ENCODE data around the gene LHFPL6. TPM values are rescaled to one million over a fixed set of nuclear protein-coding genes. Genes with fewer than 3 reads are reported as not detected.

Gene LHFPL6
- total RNA-seq, 1 donor from 2014 or later = 31.4 TPM

- H3K4me3 Mint-ChIP-seq (ENCODE audit: unreplicated experiment) = no peak overlapping the region
Measured at GRCh38 chr13:39422845-39423565, 180.0 kb downstream of the LHFPL6 start.

GRCh38 chr13:39419876-39420275 is 183.1 kb downstream of the LHFPL6 start:
- Histone ChIP-seq H3K27ac (ENCODE audit: low read depth, low read length) (no peak overlapping the region), H3K4me2 (ENCODE audit: low read length) (no peak overlapping the region), H3K36me3 (ENCODE audit: insufficient read depth, low read length) (no peaks in the 10 kb centered on the region), H3K4me3 (ENCODE audit: insufficient read depth, low read depth, low read length) (no peak overlapping the region), H3K27me3 (ENCODE audit: insufficient read depth, low read length) (no peaks in the 10 kb centered on the region), H3K4me1 (ENCODE audit: insufficient read depth, low read length) (peaks cover 11% of the 10 kb centered on the region), H3K79me2 (ENCODE audit: insufficient read depth, low read length) (no peaks in the 10 kb centered on the region), H3K9ac (ENCODE audit: low read length) (no peak overlapping the region), H4K20me1 (ENCODE audit: insufficient read depth, low read length) (no peaks in the 10 kb centered on the region), H2AFZ (ENCODE audit: low read depth, low read length) (no peak overlapping the region), H3K9me3 (ENCODE audit: insufficient read depth, low read depth, low read length) (no peaks in the 10 kb centered on the region)
- H3K4me3 Mint-ChIP-seq (ENCODE audit: unreplicated experiment) = no peak overlapping the region
- no peaks in the 10 kb centered on the region for H3K36me3 Mint-ChIP-seq (ENCODE audit: low read depth, unreplicated experiment)
- no peak for TF ChIP-seq EZH2 (IDR thresholded peaks at IDR 0.05; ENCODE audit: insufficient read depth, low read length)
- no peak for TF ChIP-seq CTCF (IDR thresholded peaks at IDR 0.05; ENCODE audit: insufficient read depth, low read depth, low read length)
- DNase-seq (ENCODE audit: low read depth) = no peak
- H3K4me1 Mint-ChIP-seq (ENCODE audit: low read depth, unreplicated experiment) = peaks cover 33% of the 10 kb centered on the region
- no peaks in the 10 kb centered on the region for H3K27me3 Mint-ChIP-seq (ENCODE audit: low read depth, unreplicated experiment)
- no peaks in the 10 kb centered on the region for H3K9me3 Mint-ChIP-seq (ENCODE audit: unreplicated experiment)
- H3K27ac Mint-ChIP-seq (ENCODE audit: unreplicated experiment) = no peak overlapping the region
- no peak for FAIRE-seq

More at GRCh38 chr13:39422845-39423565, 180.0 kb downstream of the LHFPL6 start:
- no peak overlapping the region for H3K27ac Mint-ChIP-seq (ENCODE audit: unreplicated experiment)
- no peak for FAIRE-seq
- H3K9me3 Mint-ChIP-seq (ENCODE audit: unreplicated experiment) = no peaks in the 10 kb centered on the region
- H3K9me3 ChIP-seq (ENCODE audit: insufficient read depth, low read depth, low read length) = no peaks in the 10 kb centered on the region
- H3K9ac ChIP-seq (ENCODE audit: low read length) = no peak overlapping the region
- no peak overlapping the region for H3K27ac ChIP-seq (ENCODE audit: low read depth, low read length)
- no peak overlapping the region for H3K4me2 ChIP-seq (ENCODE audit: low read length)
- H3K4me1 Mint-ChIP-seq (ENCODE audit: low read depth, unreplicated experiment) = peaks cover 13% of the 10 kb centered on the region
- no peak for DNase-seq (ENCODE audit: low read depth)
- H3K36me3 Mint-ChIP-seq (ENCODE audit: low read depth, unreplicated experiment) = no peaks in the 10 kb centered on the region
- no peaks in the 10 kb centered on the region for H3K36me3 ChIP-seq (ENCODE audit: insufficient read depth, low read length)
- H3K27me3 Mint-ChIP-seq (ENCODE audit: low read depth, unreplicated experiment) = no peaks in the 10 kb centered on the region
- H3K4me1 ChIP-seq (ENCODE audit: insufficient read depth, low read length) = peaks cover under 1% of the 10 kb centered on the region
- H3K79me2 ChIP-seq (ENCODE audit: insufficient read depth, low read length) = no peaks in the 10 kb centered on the region
- H3K4me3 ChIP-seq (ENCODE audit: insufficient read depth, low read depth, low read length) = no peak overlapping the region
- no peaks in the 10 kb centered on the region for H3K27me3 ChIP-seq (ENCODE audit: insufficient read depth, low read length)
- H2AFZ ChIP-seq (ENCODE audit: low read depth, low read length) = no peak overlapping the region
- no peaks in the 10 kb centered on the region for H4K20me1 ChIP-seq (ENCODE audit: insufficient read depth, low read length)
- no peak for TF ChIP-seq EZH2 (IDR thresholded peaks at IDR 0.05; ENCODE audit: insufficient read depth, low read length)
- no peak for TF ChIP-seq CTCF (IDR thresholded peaks at IDR 0.05; ENCODE audit: insufficient read depth, low read depth, low read length)

- no peak for DNase-seq (ENCODE audit: low read depth)
- no peaks in the 10 kb centered on the region for H3K9me3 ChIP-seq (ENCODE audit: insufficient read depth, low read depth, low read length)
- H3K4me2 ChIP-seq (ENCODE audit: low read length) = no peak overlapping the region
- no peak overlapping the region for H3K4me3 Mint-ChIP-seq (ENCODE audit: unreplicated experiment)
- H3K36me3 Mint-ChIP-seq (ENCODE audit: low read depth, unreplicated experiment) = no peaks in the 10 kb centered on the region
- H3K27me3 ChIP-seq (ENCODE audit: insufficient read depth, low read length) = no peaks in the 10 kb centered on the region
- no peaks in the 10 kb centered on the region for H3K27me3 Mint-ChIP-seq (ENCODE audit: low read depth, unreplicated experiment)
- H3K27ac Mint-ChIP-seq (ENCODE audit: unreplicated experiment) = peak overlapping the region; percentile 15
- H3K36me3 ChIP-seq (ENCODE audit: insufficient read depth, low read length) = no peaks in the 10 kb centered on the region
- no peaks in the 10 kb centered on the region for H4K20me1 ChIP-seq (ENCODE audit: insufficient read depth, low read length)
- no peak overlapping the region for H3K4me3 ChIP-seq (ENCODE audit: insufficient read depth, low read depth, low read length)
- H3K9ac ChIP-seq (ENCODE audit: low read length) = no peak overlapping the region
- no peak for FAIRE-seq
- H3K79me2 ChIP-seq (ENCODE audit: insufficient read depth, low read length) = no peaks in the 10 kb centered on the region
- H2AFZ ChIP-seq (ENCODE audit: low read depth, low read length) = no peak overlapping the region
- no peak overlapping the region for H3K27ac ChIP-seq (ENCODE audit: low read depth, low read length)
- H3K4me1 Mint-ChIP-seq (ENCODE audit: low read depth, unreplicated experiment) = peaks cover 33% of the 10 kb centered on the region
- peaks cover 11% of the 10 kb centered on the region for H3K4me1 ChIP-seq (ENCODE audit: insufficient read depth, low read length)
- no peaks in the 10 kb centered on the region for H3K9me3 Mint-ChIP-seq (ENCODE audit: unreplicated experiment)
- no peak for TF ChIP-seq CTCF (IDR thresholded peaks at IDR 0.05; ENCODE audit: insufficient read depth, low read depth, low read length)
- no peak for TF ChIP-seq EZH2 (IDR thresholded peaks at IDR 0.05; ENCODE audit: insufficient read depth, low read length)
Measured at GRCh38 chr13:39419068-39419467, 183.9 kb downstream of the LHFPL6 start.

All from astrocyte (in vitro differentiated cells and primary cell).